ENCODE measurements around the gene SDK1.

SDK1 gene

DNA sequence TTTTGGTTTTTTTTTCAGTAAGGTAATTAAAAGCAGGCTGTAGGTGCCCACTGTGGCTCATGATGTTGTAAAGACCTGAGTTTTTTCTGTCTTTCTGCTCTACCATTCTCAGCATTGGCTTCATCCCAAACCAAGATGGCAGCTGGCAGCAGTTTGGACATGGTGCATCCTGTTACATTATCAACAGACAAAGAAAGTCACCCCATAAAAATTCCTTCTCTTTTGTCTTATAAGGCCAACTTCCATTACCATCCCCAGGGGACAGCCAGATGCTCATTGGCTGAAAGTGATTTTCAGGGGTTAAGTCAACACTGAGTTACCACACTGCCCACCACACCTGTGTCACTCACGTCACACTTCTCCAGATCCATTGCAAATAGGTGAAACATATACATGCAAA, 558.4 kb downstream of the SDK1 start:
- Histone ChIP-seq H3K36me3 (ENCODE audit: control insufficient read depth in 5 of 5, insufficient read depth in 5 of 5, low read length in 5 of 5) (no peaks in the 10 kb centered on the region), H3K27ac (ENCODE audit: low read depth, low read length) (no peak overlapping the region), H3K4me3 (ENCODE audit: low read depth in 1 of 5, low read length in 5 of 5) (no peak overlapping the region), H3K9ac (ENCODE audit: low read length in 5 of 5) (no peak overlapping the region), H3K9me3 (ENCODE audit: control insufficient read depth in 5 of 5, low read length in 5 of 5) (peaks cover 0 to 4% (median 0%) of the 10 kb centered on the region in 5 donors), H3K4me1 (ENCODE audit: control insufficient read depth in 5 of 5, insufficient read depth in 5 of 5, low read length in 5 of 5) (peaks cover 4 to 17% (median 14%) of the 10 kb centered on the region in 5 donors), H3K27me3 (ENCODE audit: control insufficient read depth in 5 of 5, insufficient read depth in 4 of 5, low read length in 5 of 5) (no peaks in the 10 kb centered on the region)

DNA sequence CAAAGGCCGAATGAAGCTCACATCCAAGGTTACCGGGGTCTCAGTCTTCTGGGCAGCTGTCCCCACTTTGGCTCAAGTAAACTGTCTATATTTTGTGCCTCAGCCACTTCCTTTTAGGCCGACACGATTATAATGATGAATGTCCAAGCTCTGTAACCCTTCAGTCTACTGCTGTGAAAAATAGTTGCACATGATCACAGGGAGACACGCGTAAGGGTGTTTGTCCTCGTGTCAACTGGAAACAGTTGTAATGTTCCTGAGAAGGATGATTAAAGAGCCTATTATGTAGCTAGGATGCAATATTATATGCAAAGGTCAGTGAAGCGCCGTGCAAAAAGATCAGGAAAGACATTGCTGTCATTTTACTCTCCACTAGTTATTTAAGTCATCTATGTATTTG, 559.9 kb downstream of the SDK1 start:
- Histone ChIP-seq H3K4me3 (ENCODE audit: low read depth in 1 of 5, low read length in 5 of 5) (no peak overlapping the region), H3K36me3 (ENCODE audit: control insufficient read depth in 5 of 5, insufficient read depth in 5 of 5, low read length in 5 of 5) (no peaks in the 10 kb centered on the region), H3K27me3 (ENCODE audit: control insufficient read depth in 5 of 5, insufficient read depth in 4 of 5, low read length in 5 of 5) (no peaks in the 10 kb centered on the region), H3K9me3 (ENCODE audit: control insufficient read depth in 5 of 5, low read length in 5 of 5) (no peaks in the 10 kb centered on the region), H3K9ac (ENCODE audit: low read length in 5 of 5) (no peak overlapping the region), H3K4me1 (ENCODE audit: control insufficient read depth in 5 of 5, insufficient read depth in 5 of 5, low read length in 5 of 5) (peaks cover 4 to 18% (median 17%) of the 10 kb centered on the region in 5 donors), H3K27ac (ENCODE audit: low read depth, low read length) (no peak overlapping the region)

DNA sequence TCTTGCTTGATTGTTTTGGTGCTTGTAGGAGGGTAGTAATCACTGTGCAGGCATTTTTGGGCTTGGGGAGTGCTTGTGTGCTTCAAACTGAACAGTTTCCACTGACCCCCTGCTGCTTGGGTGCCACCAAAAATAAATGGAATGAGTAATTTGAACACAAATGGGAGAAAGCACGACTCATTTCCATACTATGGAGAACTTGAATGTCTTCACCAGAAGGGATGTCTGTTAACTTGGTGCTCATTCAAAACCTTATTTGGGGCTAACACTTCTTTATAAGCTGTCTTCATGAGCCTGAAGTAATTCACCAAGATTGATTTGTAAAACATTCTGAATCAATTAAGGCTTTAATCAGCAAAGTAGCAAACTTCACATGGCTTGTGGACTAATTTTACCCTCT, 560.3 kb downstream of the SDK1 start:
- Histone ChIP-seq H3K4me3 (ENCODE audit: low read depth in 1 of 5, low read length in 5 of 5) (no peak overlapping the region), H3K9ac (ENCODE audit: low read length in 5 of 5) (no peak overlapping the region), H3K9me3 (ENCODE audit: control insufficient read depth in 5 of 5, low read length in 5 of 5) (no peaks in the 10 kb centered on the region), H3K36me3 (ENCODE audit: control insufficient read depth in 5 of 5, insufficient read depth in 5 of 5, low read length in 5 of 5) (no peaks in the 10 kb centered on the region), H3K27ac (ENCODE audit: low read depth, low read length) (no peak overlapping the region), H3K4me1 (ENCODE audit: control insufficient read depth in 5 of 5, insufficient read depth in 5 of 5, low read length in 5 of 5) (peaks cover 8 to 22% (median 20%) of the 10 kb centered on the region in 5 donors), H3K27me3 (ENCODE audit: control insufficient read depth in 5 of 5, insufficient read depth in 4 of 5, low read length in 5 of 5) (no peaks in the 10 kb centered on the region)

DNA sequence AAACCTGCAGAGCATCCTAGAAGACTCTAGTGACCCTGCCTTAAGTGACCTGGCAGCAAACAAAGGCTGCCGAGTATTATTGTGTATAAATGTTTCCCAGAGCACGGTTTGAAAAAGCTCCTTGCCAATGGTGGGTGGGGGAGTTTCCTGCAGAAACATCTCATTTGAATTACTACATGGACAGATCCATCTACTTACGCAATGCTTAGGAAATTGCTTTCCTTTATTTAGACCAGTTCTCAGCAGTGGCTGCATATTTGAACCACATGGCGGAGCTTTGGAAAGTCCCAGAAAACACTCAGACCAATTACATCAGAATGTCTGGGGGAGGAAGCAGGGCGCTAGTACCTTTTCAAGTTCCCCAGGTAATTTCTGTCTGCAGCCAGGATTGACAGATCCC, 560.9 kb downstream of the SDK1 start:
- Histone ChIP-seq H3K9ac (ENCODE audit: low read length in 5 of 5) (no peak overlapping the region), H3K27me3 (ENCODE audit: control insufficient read depth in 5 of 5, insufficient read depth in 4 of 5, low read length in 5 of 5) (no peaks in the 10 kb centered on the region), H3K9me3 (ENCODE audit: control insufficient read depth in 5 of 5, low read length in 5 of 5) (no peaks in the 10 kb centered on the region), H3K27ac (ENCODE audit: low read depth, low read length) (no peak overlapping the region), H3K4me1 (ENCODE audit: control insufficient read depth in 5 of 5, insufficient read depth in 5 of 5, low read length in 5 of 5) (peaks cover 13 to 28% (median 25%) of the 10 kb centered on the region in 5 donors), H3K4me3 (ENCODE audit: low read depth in 1 of 5, low read length in 5 of 5) (peak overlapping the region in 2 of 5 donors; percentile 14 to 24), H3K36me3 (ENCODE audit: control insufficient read depth in 5 of 5, insufficient read depth in 5 of 5, low read length in 5 of 5) (no peaks in the 10 kb centered on the region)

DNA sequence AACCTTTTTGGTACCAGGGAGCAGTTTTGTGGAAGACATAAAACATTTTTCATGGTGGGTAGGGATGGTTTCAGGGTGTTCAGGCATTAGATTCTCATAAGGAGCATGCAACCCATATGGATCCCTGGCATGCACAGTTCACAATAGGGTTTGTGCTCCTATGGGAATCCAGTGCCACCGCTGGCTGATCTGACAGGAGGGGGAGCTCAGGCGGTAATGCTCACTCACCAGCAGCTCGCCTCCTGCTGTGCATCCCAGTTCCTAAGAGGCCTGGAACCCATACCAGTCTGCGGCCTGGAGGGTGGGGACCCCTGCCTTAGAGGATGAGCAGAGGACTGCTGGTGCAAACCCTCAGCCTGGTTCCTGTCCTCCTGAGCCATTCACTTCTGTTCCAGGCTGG, 561.7 kb downstream of the SDK1 start:
- Histone ChIP-seq H3K4me1 (ENCODE audit: control insufficient read depth in 5 of 5, insufficient read depth in 5 of 5, low read length in 5 of 5) (peaks cover 13 to 35% (median 28%) of the 10 kb centered on the region in 5 donors), H3K27ac (ENCODE audit: low read depth, low read length) (no peak overlapping the region), H3K9me3 (ENCODE audit: control insufficient read depth in 5 of 5, low read length in 5 of 5) (no peaks in the 10 kb centered on the region), H3K36me3 (ENCODE audit: control insufficient read depth in 5 of 5, insufficient read depth in 5 of 5, low read length in 5 of 5) (no peaks in the 10 kb centered on the region), H3K4me3 (ENCODE audit: low read depth in 1 of 5, low read length in 5 of 5) (no peak overlapping the region), H3K27me3 (ENCODE audit: control insufficient read depth in 5 of 5, insufficient read depth in 4 of 5, low read length in 5 of 5) (no peaks in the 10 kb centered on the region), H3K9ac (ENCODE audit: low read length in 5 of 5) (no peak overlapping the region)

DNA sequence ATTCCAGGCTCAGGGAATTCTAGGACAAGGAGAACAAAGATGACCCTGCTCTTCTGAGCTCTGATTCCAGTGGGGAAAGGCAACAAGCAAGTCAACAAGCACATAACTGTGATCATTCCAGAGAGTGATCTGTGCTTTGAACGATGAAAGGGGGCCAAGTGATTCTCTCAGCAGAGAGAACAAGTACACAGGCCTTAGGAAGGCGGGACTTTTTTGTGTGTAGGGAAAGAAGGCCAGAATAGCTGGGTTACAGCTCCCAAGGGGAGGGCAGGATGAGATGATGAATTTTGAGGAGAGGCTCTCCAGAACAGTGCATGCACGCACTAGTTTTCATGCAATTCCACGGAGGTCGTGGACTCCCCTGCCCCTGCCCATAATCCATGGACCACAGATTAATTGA, 565.2 kb downstream of the SDK1 start:
- H3K36me3 ChIP-seq (ENCODE audit: control insufficient read depth in 5 of 5, insufficient read depth in 5 of 5, low read length in 5 of 5): no peaks in the 10 kb centered on the region
- H3K27me3 ChIP-seq (ENCODE audit: control insufficient read depth in 5 of 5, insufficient read depth in 4 of 5, low read length in 5 of 5): no peaks in the 10 kb centered on the region
- peak overlapping the region; percentile 38 for H3K27ac ChIP-seq (ENCODE audit: low read depth, low read length)
- H3K9me3 ChIP-seq (ENCODE audit: control insufficient read depth in 5 of 5, low read length in 5 of 5): no peaks in the 10 kb centered on the region
- no peak overlapping the region for H3K9ac ChIP-seq (ENCODE audit: low read length in 5 of 5)
- peaks cover 13 to 39% (median 27%) of the 10 kb centered on the region in 5 donors for H3K4me1 ChIP-seq (ENCODE audit: control insufficient read depth in 5 of 5, insufficient read depth in 5 of 5, low read length in 5 of 5)
- H3K4me3 ChIP-seq (ENCODE audit: low read depth in 1 of 5, low read length in 5 of 5): no peak overlapping the region

DNA sequence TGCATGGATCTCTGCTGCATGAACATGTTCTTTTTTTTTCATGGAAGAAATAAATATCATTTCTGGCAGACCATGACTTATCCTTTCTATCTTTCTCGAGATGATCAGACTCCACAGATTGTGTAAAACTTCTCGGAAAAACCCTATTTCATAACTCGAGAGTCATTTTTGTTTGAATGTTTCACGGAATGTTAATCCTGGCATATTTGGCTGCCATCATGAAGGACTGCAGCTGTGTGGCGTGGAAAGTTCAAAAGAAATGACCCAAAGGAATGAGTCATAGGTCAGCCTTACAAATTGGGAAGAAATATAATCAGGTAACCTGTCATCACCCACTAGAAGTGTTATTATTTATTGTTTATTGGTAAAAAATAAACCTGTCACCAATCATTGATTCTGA, 566.8 kb downstream of the SDK1 start:
- no peaks in the 10 kb centered on the region for H3K36me3 ChIP-seq (ENCODE audit: control insufficient read depth in 5 of 5, insufficient read depth in 5 of 5, low read length in 5 of 5)
- no peak overlapping the region for H3K27ac ChIP-seq (ENCODE audit: low read depth, low read length)
- no peaks in the 10 kb centered on the region for H3K27me3 ChIP-seq (ENCODE audit: control insufficient read depth in 5 of 5, insufficient read depth in 4 of 5, low read length in 5 of 5)
- peaks cover 9 to 24% (median 14%) of the 10 kb centered on the region in 5 donors for H3K4me1 ChIP-seq (ENCODE audit: control insufficient read depth in 5 of 5, insufficient read depth in 5 of 5, low read length in 5 of 5)
- no peak overlapping the region for H3K9ac ChIP-seq (ENCODE audit: low read length in 5 of 5)
- no peak overlapping the region for H3K4me3 ChIP-seq (ENCODE audit: low read depth in 1 of 5, low read length in 5 of 5)
- no peaks in the 10 kb centered on the region for H3K9me3 ChIP-seq (ENCODE audit: control insufficient read depth in 5 of 5, low read length in 5 of 5)

DNA sequence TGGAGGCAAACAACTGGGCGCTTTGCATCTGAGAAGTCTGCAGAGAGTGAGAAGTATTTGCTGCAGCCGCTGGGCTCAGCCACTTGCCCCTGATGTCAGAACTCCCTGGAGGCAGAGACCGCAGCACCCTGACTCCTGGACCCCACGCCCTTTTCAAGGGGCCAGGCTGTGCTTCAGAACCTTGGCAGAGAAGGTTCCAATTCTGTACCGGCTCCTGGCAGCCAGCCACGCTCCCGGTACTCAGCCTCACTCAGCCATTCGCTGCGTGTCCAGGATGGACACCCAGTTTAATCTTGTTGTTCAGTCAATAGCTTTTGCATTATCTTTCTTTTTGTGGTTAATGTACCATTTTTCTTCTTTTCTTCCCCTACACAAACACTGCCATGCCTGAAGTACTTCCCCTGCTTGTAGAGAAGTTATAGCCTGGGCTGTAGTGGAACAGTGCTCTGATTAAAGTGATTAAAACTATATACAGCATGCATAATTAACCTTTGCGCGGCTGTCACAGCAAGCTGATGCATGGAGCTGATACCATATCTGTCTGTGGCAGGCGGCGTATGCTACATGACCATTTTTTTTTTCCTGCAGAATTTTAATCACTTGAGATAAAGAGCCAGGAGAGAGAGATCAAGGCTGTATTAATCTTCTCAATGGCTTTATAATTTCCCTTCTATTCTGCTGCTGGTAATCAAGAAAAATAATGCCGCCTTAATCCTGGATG, 578.5 kb downstream of the SDK1 start:
- no peaks in the 10 kb centered on the region for H3K27me3 ChIP-seq (ENCODE audit: control insufficient read depth in 5 of 5, insufficient read depth in 4 of 5, low read length in 5 of 5)
- no peaks in the 10 kb centered on the region for H3K4me1 ChIP-seq (ENCODE audit: control insufficient read depth in 5 of 5, insufficient read depth in 5 of 5, low read length in 5 of 5)
- no peak overlapping the region for H3K9ac ChIP-seq (ENCODE audit: low read length in 5 of 5)
- no peaks in the 10 kb centered on the region for H3K36me3 ChIP-seq (ENCODE audit: control insufficient read depth in 5 of 5, insufficient read depth in 5 of 5, low read length in 5 of 5)
- H3K9me3 ChIP-seq (ENCODE audit: control insufficient read depth in 5 of 5, low read length in 5 of 5): peaks cover 0 to under 1% (median 0%) of the 10 kb centered on the region in 5 donors
- H3K27ac ChIP-seq (ENCODE audit: low read depth, low read length): no peak overlapping the region
- H3K4me3 ChIP-seq (ENCODE audit: low read depth in 1 of 5, low read length in 5 of 5): no peak overlapping the region

DNA sequence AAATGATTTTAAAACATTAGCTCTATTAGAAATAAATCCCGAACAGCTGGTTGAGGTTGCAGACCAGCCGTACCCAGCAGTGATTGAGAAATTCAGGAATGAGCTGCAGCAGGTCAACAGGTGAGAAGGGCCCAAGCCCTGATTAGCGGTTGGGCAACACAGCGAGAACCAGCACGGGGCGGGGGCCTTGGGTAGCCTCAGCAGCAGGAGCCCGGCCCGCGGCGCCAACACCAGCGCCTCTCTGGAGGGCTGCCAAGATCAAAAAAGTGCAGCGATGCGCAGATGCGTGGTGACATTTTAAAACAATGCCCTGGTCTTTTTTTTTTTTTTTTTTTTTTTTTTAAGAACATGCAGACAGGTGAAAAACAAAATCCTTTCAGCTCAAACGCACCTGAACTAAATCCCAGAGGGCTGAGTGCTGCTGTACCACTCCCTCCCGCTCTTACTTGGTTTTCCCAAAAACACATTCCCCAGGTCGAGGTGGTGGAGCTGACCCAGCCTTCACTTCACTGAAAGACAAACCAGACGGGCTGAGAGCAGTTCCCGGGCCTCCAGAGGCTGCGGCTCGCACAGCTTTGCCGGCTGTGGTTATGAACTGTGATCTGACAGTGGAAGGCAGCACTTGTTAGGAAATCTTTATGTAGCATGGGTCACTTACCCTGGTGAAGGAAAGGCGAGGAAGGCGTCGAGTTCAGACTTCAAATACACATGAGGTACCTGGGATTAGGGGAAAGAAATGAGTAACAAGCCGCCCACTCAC, 579.4 kb downstream of the SDK1 start:
- H3K27ac ChIP-seq (ENCODE audit: low read depth, low read length): no peak overlapping the region
- H3K9me3 ChIP-seq (ENCODE audit: control insufficient read depth in 5 of 5, low read length in 5 of 5): no peaks in the 10 kb centered on the region
- no peaks in the 10 kb centered on the region for H3K27me3 ChIP-seq (ENCODE audit: control insufficient read depth in 5 of 5, insufficient read depth in 4 of 5, low read length in 5 of 5)
- H3K36me3 ChIP-seq (ENCODE audit: control insufficient read depth in 5 of 5, insufficient read depth in 5 of 5, low read length in 5 of 5): no peaks in the 10 kb centered on the region
- H3K4me1 ChIP-seq (ENCODE audit: control insufficient read depth in 5 of 5, insufficient read depth in 5 of 5, low read length in 5 of 5): no peaks in the 10 kb centered on the region
- H3K4me3 ChIP-seq (ENCODE audit: low read depth in 1 of 5, low read length in 5 of 5): no peak overlapping the region
- no peak overlapping the region for H3K9ac ChIP-seq (ENCODE audit: low read length in 5 of 5)

DNA sequence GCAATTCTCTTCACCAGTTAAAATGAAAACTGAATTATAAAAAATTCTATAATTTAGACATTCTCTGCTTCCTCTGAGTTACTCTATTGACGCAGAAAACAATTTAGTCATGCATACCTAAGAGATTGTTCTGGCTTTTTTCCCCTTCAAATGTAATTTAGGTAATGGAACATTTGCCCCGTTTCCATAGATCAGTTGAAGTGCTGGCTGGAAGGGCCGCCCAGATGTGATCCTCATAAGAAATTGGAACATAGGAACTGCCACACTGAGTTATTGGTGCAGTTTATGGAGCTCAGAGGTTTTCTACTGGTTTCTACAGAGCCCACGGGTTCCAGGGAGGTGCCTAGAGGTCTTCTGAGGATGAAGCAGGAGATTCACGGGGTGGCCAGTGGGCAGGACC, 581.7 kb downstream of the SDK1 start:
- peaks cover 0 to 2% (median 0%) of the 10 kb centered on the region in 5 donors for H3K4me1 ChIP-seq (ENCODE audit: control insufficient read depth in 5 of 5, insufficient read depth in 5 of 5, low read length in 5 of 5)
- H3K36me3 ChIP-seq (ENCODE audit: control insufficient read depth in 5 of 5, insufficient read depth in 5 of 5, low read length in 5 of 5): no peaks in the 10 kb centered on the region
- H3K9ac ChIP-seq (ENCODE audit: low read length in 5 of 5): no peak overlapping the region
- no peak overlapping the region for H3K4me3 ChIP-seq (ENCODE audit: low read depth in 1 of 5, low read length in 5 of 5)
- no peaks in the 10 kb centered on the region for H3K9me3 ChIP-seq (ENCODE audit: control insufficient read depth in 5 of 5, low read length in 5 of 5)
- no peak overlapping the region for H3K27ac ChIP-seq (ENCODE audit: low read depth, low read length)
- no peaks in the 10 kb centered on the region for H3K27me3 ChIP-seq (ENCODE audit: control insufficient read depth in 5 of 5, insufficient read depth in 4 of 5, low read length in 5 of 5)

Measured in subcutaneous abdominal adipose tissue (tissue), 5 donors.